GM23338 (cell line): ENCODE results near the gene NRP2.

ENCODE experiments used
- POLR2AphosphoS5 ChIP-seq: IDR thresholded peaks from 2 replicates; pipeline ENCODE4 v1.6.1; 2016; ENCODE audit warnings: antibody characterized with exemption, low read depth
- TF ChIP-seq, protein P1 (sequence below), 2 experiments: fragments of 200-600 bp in 1 of 2; sonication (generic) in 1 of 2; conservative IDR thresholded peaks; 2 replicates each; pipeline versions ENCODE4 v1.5.1 to v1.6.1; 2016 to 2017; ENCODE audit warnings: antibody characterized with exemption in 2 of 2, low read depth in 2 of 2, mild to moderate bottlenecking in 2 of 2, moderate library complexity in 1 of 2

- TF ChIP-seq, protein P1, sequence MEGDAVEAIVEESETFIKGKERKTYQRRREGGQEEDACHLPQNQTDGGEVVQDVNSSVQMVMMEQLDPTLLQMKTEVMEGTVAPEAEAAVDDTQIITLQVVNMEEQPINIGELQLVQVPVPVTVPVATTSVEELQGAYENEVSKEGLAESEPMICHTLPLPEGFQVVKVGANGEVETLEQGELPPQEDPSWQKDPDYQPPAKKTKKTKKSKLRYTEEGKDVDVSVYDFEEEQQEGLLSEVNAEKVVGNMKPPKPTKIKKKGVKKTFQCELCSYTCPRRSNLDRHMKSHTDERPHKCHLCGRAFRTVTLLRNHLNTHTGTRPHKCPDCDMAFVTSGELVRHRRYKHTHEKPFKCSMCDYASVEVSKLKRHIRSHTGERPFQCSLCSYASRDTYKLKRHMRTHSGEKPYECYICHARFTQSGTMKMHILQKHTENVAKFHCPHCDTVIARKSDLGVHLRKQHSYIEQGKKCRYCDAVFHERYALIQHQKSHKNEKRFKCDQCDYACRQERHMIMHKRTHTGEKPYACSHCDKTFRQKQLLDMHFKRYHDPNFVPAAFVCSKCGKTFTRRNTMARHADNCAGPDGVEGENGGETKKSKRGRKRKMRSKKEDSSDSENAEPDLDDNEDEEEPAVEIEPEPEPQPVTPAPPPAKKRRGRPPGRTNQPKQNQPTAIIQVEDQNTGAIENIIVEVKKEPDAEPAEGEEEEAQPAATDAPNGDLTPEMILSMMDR (conservative IDR thresholded peaks at IDR 0.05; ENCODE audit: low read depth in 2 of 2): no peak
- no peak for TF ChIP-seq POLR2AphosphoS5
These were observed 66.8 kb downstream of the NRP2 start for GRCh38 chr2:205749078-205749477.
